H1 (cell line): ENCODE data around the gene ADRB1.

Experiments
- CEBPB ChIP-seq: IDR thresholded peaks from 2 replicates; pipeline ENCODE4 v1.6.1; 2012; ENCODE audit warnings: low read depth, low read length
- KDM4A ChIP-seq: IDR thresholded peaks from one replicate; pipeline ENCODE4 v1.7.1; 2012; ENCODE audit warnings: low read depth, mild to moderate bottlenecking, moderate library complexity, low read length, inconsistent platforms; ENCODE audit not compliant: severe bottlenecking
- POLR2AphosphoS5 ChIP-seq: IDR thresholded peaks from 2 replicates; pipeline ENCODE4 v1.6.1; 2011; ENCODE audit warnings: low read depth, low read length
- SIRT6 ChIP-seq: IDR thresholded peaks from one replicate; pipeline ENCODE4 v1.7.1; 2012; ENCODE audit warnings: low read length, inconsistent platforms
- TF ChIP-seq, protein P1 (sequence below), 3 experiments: IDR thresholded peaks; 1 replicate in 2 of 3; 2 replicates in 1 of 3; pipeline versions ENCODE4 v1.5.1 to v1.6.1; 2011; ENCODE audit warnings: low read length in 3 of 3, mild to moderate bottlenecking in 3 of 3, inconsistent platforms in 2 of 3, low read depth in 1 of 3, moderate library complexity in 1 of 3; ENCODE audit not compliant: insufficient read depth in 1 of 3; ENCODE audit errors: control extremely low read depth in 1 of 3

DNA sequence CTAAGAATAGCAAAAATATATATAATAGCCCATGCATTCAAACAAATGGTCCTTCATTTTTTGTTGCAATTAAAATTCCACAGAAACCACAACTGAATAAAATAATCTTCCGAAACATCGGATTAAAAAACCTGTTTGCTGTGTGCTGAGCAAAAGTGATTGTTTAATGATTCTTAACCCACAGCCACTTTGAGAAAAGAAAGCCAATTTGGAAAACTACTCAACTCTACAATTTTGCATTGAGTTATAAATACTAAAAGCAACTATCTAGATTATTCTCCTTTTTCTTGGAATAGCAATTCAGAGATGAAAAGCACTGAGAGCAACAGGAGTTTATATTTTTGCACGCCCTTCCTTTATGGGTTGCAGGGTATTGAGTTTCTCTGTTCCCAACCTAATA is 8.0 kb downstream of the ADRB1 start:
- TF ChIP-seq KDM4A (no peak), POLR2AphosphoS5 (no peak), SIRT6 (no peak), CEBPB (no peak)
- TF ChIP-seq, protein P1, sequence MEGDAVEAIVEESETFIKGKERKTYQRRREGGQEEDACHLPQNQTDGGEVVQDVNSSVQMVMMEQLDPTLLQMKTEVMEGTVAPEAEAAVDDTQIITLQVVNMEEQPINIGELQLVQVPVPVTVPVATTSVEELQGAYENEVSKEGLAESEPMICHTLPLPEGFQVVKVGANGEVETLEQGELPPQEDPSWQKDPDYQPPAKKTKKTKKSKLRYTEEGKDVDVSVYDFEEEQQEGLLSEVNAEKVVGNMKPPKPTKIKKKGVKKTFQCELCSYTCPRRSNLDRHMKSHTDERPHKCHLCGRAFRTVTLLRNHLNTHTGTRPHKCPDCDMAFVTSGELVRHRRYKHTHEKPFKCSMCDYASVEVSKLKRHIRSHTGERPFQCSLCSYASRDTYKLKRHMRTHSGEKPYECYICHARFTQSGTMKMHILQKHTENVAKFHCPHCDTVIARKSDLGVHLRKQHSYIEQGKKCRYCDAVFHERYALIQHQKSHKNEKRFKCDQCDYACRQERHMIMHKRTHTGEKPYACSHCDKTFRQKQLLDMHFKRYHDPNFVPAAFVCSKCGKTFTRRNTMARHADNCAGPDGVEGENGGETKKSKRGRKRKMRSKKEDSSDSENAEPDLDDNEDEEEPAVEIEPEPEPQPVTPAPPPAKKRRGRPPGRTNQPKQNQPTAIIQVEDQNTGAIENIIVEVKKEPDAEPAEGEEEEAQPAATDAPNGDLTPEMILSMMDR (IDR thresholded peaks at IDR 0.05; ENCODE audit: control extremely low read depth in 1 of 3, insufficient read depth in 1 of 3, low read depth in 1 of 3, low read length in 3 of 3), result no peak
